Kidney epithelial cell (primary cell): ENCODE measurements around the gene IFT74. TPM values are rescaled to one million over a fixed set of nuclear protein-coding genes. Genes with fewer than 3 reads are reported as not detected.

Source experiments
- DNase-seq: peaks from one replicate; pipeline ENCODE4 v3.0.0-alpha.2; 2010; ENCODE audit warnings: low read depth
- H3K27me3 ChIP-seq: 2 replicates; pipeline ENCODE4 v1.6.0; 2011; ENCODE audit warnings: low read length; ENCODE audit not compliant: control insufficient read depth, insufficient read depth
- H3K36me3 ChIP-seq: 2 replicates; pipeline ENCODE4 v1.5.1; 2011; ENCODE audit warnings: low read length; ENCODE audit not compliant: control insufficient read depth, insufficient read depth
- H3K4me3 ChIP-seq: 2 replicates; pipeline ENCODE4 v1.5.1; 2011; ENCODE audit warnings: low read depth, mild to moderate bottlenecking, control low read depth, low read length
- total RNA-seq: library from RNA; depleted of rRNA; stranded (reverse); fragments of >200 nt; gene quantifications from 2 replicates; pipeline ENCODE4 v1.2.3, GENCODE V29; 2015
- TF ChIP-seq, protein P1 (sequence below): IDR thresholded peaks from 2 replicates; pipeline ENCODE4 v1.5.1; 2011; ENCODE audit warnings: mild to moderate bottlenecking, moderate library complexity, low read length, control low read depth, inconsistent platforms; ENCODE audit not compliant: insufficient read depth, poor library complexity, severe bottlenecking

Gene IFT74
- total RNA-seq, 1 donor from 2014 or later = 17.5 TPM

DNA sequence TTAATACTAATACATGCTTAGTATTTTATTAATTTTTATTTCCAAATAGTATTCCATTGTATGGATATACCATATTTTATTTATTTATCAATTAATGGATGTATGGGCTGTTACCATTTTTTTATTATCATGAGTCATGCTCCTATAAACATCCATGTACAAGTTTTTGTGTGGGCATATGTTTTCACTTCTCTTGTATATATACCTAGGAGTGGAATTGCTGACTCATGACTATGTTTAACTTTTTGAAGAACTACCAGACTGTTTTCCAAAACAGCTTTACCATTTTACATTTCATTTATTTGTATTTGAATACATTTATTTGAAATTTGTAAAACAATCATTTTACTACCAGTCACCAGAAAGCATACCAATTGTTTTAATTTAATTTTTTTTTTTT lies 63.4 kb downstream of the IFT74 start:
- H3K4me3 ChIP-seq = no peak overlapping the region
- no peaks in the 10 kb centered on the region for H3K27me3 ChIP-seq
- no peak for DNase-seq
- TF ChIP-seq, protein P1, sequence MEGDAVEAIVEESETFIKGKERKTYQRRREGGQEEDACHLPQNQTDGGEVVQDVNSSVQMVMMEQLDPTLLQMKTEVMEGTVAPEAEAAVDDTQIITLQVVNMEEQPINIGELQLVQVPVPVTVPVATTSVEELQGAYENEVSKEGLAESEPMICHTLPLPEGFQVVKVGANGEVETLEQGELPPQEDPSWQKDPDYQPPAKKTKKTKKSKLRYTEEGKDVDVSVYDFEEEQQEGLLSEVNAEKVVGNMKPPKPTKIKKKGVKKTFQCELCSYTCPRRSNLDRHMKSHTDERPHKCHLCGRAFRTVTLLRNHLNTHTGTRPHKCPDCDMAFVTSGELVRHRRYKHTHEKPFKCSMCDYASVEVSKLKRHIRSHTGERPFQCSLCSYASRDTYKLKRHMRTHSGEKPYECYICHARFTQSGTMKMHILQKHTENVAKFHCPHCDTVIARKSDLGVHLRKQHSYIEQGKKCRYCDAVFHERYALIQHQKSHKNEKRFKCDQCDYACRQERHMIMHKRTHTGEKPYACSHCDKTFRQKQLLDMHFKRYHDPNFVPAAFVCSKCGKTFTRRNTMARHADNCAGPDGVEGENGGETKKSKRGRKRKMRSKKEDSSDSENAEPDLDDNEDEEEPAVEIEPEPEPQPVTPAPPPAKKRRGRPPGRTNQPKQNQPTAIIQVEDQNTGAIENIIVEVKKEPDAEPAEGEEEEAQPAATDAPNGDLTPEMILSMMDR = no peak
- peaks cover 2% of the 10 kb centered on the region for H3K36me3 ChIP-seq

DNA sequence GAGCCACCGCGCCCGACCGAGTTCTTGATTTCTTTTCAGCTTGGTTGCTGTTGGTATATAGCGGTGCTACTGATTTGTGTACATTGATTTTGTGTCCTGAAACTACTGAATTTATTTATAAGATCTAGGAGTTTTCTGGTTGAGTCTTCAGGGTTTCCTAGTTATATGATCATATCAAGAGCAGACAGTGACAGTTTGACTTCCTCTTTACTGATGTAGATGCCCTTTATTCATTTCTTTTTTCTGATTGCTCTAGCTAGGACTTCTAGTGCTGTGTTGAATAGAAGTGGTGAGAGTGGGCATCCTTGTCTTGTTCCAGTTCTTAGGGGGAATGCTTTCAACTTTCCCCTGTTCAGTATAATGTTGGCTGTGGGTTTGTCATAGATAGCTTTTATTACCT lies 66.7 kb downstream of the IFT74 start:
- DNase-seq = no peak
- TF ChIP-seq, protein P1 = no peak
- H3K36me3 ChIP-seq = peaks cover 2% of the 10 kb centered on the region
- no peak overlapping the region for H3K4me3 ChIP-seq
- H3K27me3 ChIP-seq = no peaks in the 10 kb centered on the region

DNA sequence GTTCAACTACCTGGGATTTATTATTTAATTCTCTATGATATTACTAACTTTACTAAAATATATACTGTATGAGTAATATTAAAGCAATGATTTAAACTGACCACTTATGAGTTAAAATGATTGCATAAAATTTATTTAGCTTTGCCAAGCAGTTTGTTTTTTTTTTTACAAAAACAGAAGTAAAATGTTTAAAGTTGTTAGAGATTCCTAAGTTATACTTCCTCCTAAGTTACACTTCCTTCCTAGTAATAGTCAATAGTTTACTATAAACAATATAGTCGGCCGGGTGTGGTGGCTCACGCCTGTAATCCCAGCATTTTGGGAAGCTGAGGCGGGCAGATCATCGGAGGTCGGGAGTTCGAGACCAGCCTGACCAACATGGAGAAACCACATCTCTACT lies 73.0 kb downstream of the IFT74 start:
- Histone ChIP-seq H3K36me3 (peaks cover under 1% of the 10 kb centered on the region), H3K4me3 (no peak overlapping the region), H3K27me3 (no peaks in the 10 kb centered on the region)
- no peak for DNase-seq
- TF ChIP-seq, protein P1 = no peak

DNA sequence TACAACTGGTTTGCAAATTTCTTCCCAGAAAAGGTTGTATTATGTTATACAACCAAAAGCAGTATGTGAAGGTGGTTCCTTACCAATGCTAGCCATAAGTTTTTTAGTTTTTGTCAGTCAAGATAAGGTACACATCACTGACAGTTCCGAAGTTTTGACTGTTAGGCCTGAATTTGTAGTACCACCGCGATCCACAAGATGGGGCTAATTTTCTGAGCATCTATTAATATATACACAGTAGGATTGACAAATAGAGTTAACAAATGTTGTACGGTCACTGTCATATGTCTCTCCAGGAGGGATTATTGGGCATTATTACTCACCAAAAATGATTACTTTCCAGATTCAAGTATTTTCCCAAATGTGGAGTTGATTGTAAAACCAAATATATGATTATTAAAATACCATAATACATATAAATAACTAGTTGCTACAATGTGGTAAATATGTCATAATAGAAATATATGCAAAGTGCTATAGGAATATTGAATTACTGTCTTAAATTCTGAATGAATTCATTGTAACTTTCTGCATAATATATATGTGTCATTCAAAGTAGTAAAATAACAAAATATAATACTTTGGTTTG lies 77.7 kb downstream of the IFT74 start:
- Histone ChIP-seq H3K4me3 (no peak overlapping the region), H3K36me3 (no peaks in the 10 kb centered on the region), H3K27me3 (no peaks in the 10 kb centered on the region)
- no peak for DNase-seq
- TF ChIP-seq, protein P1 = peak; percentile 70

DNA sequence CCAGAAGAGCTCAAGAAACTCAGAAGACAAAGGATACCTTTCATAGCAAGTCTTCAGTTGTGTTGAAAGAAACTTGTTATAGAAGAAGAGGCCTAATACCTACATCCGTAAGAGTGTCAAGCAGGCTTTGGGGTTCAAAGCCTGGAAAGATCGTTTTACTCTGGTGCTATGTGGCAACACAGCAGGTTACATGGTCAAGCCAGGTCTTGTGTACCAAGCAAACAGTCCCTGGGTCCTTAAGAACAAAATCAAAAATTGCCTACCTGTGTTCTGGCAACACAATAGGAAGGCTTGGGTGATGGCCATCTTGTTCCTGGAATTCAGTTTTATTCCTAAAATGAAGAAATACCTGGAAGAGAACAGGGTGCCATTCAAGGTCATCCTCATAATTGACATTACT lies 81.3 kb downstream of the IFT74 start:
- no peaks in the 10 kb centered on the region for H3K27me3 ChIP-seq
- no peaks in the 10 kb centered on the region for H3K36me3 ChIP-seq
- TF ChIP-seq, protein P1 = no peak
- DNase-seq = no peak
- no peak overlapping the region for H3K4me3 ChIP-seq

DNA sequence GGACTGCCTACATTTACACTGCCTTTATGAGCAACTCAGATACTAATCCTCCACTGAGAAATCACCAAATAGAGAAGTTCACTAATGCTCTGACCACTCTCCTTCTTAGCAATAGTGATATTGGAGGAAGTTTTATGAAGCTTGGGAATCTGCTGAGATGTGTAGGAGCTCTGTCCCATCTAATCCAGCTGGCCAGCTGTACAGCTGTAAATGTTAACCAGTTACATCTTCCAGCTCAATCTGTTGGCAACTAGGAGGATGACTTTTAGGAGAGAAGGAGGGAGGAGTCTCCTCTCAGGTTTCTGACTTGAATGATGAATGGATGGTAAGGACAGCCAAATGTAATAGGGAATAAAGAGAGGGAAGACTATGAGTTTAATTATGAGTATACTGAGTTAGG lies 85.5 kb downstream of the IFT74 start:
- H3K27me3 ChIP-seq = no peaks in the 10 kb centered on the region
- DNase-seq = no peak
- H3K36me3 ChIP-seq = no peaks in the 10 kb centered on the region
- TF ChIP-seq, protein P1 = no peak
- H3K4me3 ChIP-seq = no peak overlapping the region
